HG03354 (cell line): Measurements from ENCODE around the gene WLS.

Experiments used
- ATAC-seq: cut with Tn5 transposase; IDR thresholded peaks from one replicate; pipeline ENCODE4 v1.9.1; 2021; ENCODE audit warnings: mild to moderate bottlenecking; ENCODE audit not compliant: unreplicated experiment, poor library complexity, severe bottlenecking

WLS gene

GRCh38 chr1:68229650-68230483, 2.5 kb downstream of the WLS start:
- no peak for ATAC-seq

- no peak for ATAC-seq
These were observed 3.5 kb downstream of the WLS start for GRCh38 chr1:68228851-68229250.

DNA sequence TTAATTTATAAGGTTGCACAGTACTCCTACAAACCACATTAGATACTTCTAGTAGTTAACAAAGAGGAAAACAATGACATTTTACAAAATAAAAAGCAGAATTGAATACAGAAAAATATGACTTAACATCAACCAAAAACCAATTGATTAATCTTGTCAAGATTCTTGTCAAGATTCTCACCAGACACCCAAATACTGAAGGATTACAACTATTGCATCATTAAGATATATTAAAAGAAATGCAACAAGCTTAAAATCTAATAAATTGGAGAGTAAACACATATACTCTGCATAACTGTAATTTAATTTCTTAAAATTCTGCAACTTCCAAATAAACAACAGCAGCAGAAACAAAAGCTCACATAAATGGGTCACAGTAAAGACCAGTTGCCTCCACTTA, 4.7 kb downstream of the WLS start:
- ATAC-seq, result no peak

DNA sequence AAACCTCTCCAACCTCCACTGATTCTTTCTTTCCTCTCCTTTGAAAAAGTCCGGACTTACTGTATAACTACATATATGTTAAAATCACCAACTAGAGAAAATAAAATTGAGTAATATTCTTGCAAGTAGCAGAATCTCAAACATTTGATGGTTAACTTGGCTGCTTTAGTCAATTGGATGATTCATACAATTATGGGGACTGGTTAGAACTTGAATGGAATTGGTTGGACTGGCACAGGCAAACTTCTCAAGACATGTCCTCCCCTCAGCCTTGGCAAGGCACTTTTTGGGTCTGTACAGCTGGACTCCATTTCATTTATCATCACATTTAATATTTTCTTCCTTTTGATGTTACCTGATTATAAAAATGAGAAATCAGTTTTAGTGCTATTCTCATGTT, 6.5 kb downstream of the WLS start:
- ATAC-seq, result no peak

DNA sequence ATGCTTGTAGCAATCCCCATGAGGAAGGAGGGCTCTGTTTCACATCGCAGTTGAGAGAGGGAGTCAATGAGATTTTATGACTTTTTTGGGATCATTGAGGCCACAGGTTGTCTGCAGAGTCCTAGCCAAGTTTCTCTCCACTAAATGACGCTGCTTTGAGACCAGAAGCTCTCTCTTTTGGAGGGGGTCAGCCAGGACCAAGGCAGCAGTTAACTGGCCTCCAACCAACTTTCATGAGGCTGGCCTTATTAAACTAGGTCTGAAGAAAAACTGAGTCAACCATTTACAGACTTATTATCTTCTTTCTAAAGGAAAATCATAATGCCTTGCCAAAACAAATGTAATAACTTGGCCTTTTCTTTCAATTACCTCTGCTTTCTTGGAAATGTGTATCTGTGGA, 8.6 kb downstream of the WLS start:
- ATAC-seq, result no peak

DNA sequence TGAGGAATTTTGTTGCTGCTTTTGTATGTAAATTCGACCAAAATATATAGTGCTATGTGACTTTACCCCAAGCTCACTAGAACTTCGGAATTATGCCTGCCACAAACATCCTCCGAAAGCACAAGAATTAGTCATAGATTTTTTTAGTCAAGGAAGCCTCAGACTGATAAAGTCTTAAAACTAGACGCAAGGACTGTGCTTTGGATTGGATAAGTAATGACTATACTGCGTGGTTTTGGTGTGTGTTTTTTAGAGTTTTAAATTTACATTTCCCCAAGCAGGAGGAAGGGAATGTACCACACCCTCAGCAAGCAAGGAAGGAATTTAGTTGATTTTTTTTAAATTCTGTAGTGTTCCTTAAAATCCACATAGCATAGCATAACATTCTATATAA, 10.3 kb downstream of the WLS start:
- ATAC-seq, result no peak

- ATAC-seq, result no peak
These were observed 11.0 kb downstream of the WLS start for GRCh38 chr1:68221001-68221979.

- ATAC-seq, result no peak
These were observed 11.9 kb downstream of the WLS start for GRCh38 chr1:68220420-68220819.

DNA sequence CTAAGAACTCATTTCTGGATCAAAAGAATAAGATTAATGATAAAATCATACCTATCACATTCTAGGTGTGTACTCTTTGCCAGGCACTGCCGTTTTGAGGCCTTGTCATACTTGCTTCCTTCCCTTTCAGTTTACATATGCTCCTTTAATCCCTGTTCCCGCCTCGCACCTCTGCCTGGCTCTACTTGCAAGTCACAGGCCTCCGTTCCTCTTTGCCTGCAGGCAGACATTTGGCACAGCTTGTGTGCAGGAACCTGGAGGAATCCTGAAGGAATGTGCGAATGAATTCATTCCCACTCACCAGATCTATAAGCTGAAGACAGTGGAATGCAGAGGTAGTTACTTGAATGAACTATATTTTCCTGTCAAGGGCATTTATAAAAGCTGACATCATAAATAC, 13.8 kb downstream of the WLS start:
- ATAC-seq, result no peak

- no peak for ATAC-seq
These were observed 14.7 kb downstream of the WLS start for GRCh38 chr1:68217618-68218017.

DNA sequence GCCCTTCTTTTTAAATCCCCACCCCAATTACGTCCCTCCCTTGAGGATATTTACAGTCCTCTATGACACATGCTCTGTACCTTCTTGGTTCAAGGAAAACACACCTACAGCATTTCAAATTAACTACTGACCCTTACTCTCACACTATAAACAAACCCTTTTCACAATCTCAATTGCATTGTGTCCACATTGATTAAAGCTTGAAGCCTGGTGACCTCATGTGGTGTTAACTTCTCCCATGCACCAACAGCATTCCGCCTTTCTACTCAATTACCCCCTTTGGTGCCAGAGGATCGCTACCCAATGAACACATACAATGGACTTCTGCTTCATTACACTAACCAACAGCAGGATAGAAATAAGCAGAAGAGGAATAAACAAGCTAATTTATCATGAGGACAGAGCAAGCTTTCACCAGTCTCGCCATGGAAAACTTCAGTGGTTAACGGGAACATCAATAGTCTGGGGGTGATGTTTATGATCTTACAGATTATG, 15.2 kb downstream of the WLS start:
- ATAC-seq, result no peak

DNA sequence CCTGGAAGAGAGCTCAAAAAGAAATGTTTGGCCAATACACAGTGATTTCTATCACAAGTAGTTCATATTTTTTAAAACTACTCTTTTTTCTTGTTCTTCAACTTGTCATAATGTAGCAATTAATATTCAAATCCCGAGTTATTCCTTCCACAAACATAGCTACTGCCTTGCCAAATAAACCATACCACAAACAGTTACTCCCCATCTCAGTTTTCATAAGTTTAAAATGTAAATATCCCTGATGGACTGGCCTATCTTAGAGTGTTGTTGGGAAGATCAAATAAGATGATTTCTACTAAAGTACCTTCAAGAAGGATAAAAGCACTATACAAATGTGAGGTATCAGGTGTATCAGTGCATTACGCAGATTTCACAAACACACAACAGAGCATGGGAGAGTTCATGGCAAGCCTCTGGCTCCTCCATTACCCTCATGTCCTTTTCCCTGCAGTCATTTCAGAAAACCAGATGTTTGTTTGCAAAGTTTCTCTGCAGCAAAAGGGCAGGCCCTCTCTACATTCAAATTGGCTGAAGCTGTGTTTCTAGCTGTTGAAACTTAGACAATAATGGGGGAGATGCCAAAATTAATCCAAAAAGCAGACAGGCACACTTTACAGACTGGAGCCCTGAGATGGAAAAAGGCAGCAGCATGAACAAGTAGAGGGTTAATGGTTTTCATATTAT, 16.1 kb downstream of the WLS start:
- ATAC-seq, result no peak

DNA sequence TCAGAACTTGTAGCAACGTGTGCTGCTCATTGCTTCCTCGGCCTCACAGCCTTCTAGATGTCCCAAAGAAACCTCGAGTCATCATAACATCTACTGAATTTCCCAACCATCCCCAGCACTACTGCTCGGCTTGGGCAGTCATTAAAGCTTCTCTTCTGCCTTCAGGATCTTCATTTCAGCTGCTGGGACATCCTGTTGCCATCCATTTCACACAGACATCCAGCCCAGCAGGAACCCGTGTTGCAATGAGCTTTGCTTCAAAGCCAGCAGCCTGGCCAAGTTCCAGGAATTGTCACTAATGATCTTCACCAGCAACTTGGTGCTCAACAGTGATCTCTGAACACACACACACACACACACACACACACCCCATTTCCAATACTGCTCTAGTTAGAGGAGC, 18.5 kb downstream of the WLS start:
- no peak for ATAC-seq

- no peak for ATAC-seq
These were observed 20.5 kb downstream of the WLS start for GRCh38 chr1:68211761-68212380.

- no peak for ATAC-seq
These were observed 21.5 kb downstream of the WLS start for GRCh38 chr1:68210829-68211228.

DNA sequence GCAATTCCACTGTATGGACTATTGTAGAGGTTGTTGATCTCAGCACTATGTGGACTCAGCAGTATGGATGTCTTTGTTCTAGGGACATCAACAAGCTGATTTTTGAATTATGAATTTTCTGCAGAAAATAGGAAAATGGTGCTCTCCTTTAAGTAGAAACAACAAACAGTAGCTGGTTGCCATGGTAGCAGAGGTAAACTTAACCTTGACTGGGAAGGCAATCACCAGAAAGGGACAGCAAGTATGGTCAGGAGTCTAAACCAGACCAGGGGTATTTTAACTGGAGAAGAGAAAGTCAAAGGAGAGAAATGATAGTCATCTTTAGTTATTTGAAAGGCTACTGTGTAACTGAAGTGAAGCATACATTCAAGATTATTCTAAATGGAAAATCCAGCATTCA, 22.3 kb downstream of the WLS start:
- no peak for ATAC-seq

- ATAC-seq, result no peak
These were observed 25.3 kb downstream of the WLS start for GRCh38 chr1:68206848-68207689.

DNA sequence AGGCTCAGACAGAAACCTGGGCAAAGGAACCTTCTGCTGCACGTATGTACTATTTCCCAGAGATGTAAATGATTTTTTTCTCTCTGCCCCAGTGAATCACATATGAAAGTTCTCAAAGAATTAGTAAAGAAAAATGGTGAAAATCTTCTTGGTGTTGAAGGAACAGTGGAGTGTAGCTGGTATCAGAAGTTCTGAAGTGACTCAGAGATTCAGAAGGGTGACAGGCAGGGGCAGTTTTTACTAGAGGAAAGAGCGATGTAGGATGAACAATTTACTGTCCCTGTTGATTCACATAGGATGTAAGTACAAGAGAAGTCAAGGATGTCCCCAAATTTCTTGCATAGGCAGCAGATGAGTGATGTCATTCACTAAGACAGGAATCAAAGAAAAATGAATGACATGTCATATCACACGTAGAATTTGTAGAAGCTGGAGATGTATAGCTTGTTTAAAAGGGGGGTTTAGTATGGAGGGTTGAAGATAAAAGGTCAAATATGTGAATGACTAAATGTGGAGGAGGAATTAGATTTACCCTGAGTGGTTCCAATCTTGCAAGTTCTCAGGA, 26.4 kb downstream of the WLS start:
- peak; percentile 59 for ATAC-seq
